ENCODE measurements around the gene LCP1.
"Not testable (repeated sequence)": the region's sequence is repeated elsewhere in the genome, so short reads cannot be mapped to it uniquely, and the experiment has no call there.

Gene LCP1

DNA sequence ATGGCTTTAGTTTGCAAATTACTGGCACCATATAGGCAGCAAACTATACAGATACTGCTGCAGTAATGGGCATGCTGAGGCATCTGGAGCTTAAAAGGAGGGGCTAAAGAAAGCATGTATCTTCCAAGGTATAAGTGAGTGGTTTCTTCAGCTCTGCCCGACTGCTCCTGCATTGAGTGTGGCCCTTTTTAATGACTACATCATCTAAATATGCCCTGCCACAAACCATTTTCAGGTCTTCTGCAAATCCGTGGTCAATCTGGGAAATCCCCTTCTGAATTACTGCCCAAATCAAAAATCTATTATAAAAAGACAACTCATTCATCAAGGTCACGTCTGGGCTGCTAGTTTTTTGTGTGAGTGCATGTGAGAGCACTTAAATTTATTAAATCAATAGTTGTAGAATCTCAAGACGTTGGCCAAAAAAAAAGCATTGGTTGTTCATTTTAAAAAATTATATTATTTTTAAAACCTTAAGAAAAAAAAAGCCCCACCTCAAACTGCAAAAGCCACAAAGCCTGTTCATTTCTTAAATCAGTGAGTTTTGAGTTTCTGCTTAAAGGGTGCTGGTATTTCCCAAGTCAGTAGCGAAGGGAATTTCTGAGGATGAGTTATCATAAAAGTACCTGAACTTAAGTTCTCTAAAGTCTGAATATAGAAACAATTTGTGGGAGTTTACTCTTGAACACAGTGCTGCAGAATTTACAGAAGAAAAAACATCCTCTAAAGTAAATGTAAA, 16.3 kb downstream of the LCP1 start:
- no peak overlapping the region for H3K4me3 ChIP-seq (ENCODE audit: low read length)
- H3K4me1 ChIP-seq (ENCODE audit: insufficient read depth, low read length): peaks cover 6% of the 10 kb centered on the region

DNA sequence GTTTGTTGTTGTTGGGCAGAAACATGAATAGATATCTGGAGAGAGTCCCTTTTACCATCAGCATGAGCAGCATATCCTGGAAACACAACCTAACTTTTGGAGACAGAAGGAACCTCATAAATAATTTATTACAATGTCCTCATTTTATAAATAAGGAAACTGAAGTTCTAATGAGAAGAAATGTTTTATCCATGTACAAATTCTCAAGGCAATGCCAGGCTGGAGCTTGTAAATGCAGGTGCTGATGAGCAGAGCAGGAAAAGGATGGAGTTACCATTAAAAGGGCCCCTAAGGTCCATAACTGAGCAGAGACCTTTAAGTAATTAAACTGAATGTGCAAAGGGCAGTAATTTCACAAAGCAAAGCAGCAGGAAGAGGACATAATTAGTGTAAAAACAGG, 17.3 kb downstream of the LCP1 start:
- H3K4me1 ChIP-seq (ENCODE audit: insufficient read depth, low read length): no peaks in the 10 kb centered on the region
- H3K27me3 ChIP-seq (ENCODE audit: insufficient read depth, low read length): peaks cover 6% of the 10 kb centered on the region
- H2AFZ ChIP-seq (ENCODE audit: low read depth, low read length): no peak overlapping the region
- no peaks in the 10 kb centered on the region for H3K9me3 ChIP-seq (ENCODE audit: low read length)
- no peak overlapping the region for H3K4me3 ChIP-seq (ENCODE audit: low read length)
- no peaks in the 10 kb centered on the region for H3K36me3 ChIP-seq (ENCODE audit: insufficient read depth, low read length)

More for the DNA sequence above, 16.3 kb downstream of the LCP1 start:
- peaks cover 13% of the 10 kb centered on the region for H3K27me3 ChIP-seq (ENCODE audit: insufficient read depth, low read length)
- H3K36me3 ChIP-seq (ENCODE audit: insufficient read depth, low read length): no peaks in the 10 kb centered on the region
- H3K9me3 ChIP-seq (ENCODE audit: low read length): no peaks in the 10 kb centered on the region
- H2AFZ ChIP-seq (ENCODE audit: low read depth, low read length): no peak overlapping the region

DNA sequence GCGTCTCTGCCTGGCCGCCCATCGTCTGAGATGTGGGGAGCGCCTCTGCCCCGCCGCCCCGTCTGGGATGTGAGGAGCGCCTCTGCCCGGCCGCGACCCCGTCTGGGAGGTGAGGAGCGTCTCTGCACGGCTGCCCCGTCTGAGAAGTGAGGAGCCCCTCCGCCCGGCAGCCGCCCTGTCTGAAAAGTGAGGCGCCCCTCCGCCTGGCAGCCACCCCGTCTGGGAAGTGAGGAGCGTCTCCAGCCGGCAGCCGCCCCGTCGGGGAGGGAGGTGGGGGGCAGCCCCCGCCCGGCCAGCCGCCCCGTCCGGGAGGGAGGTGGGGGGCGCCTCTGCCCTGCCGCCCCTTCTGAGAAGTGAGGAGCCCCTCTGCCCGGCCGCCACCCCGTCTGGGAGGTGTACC, 19.2 kb downstream of the LCP1 start:
- H3K9me3 ChIP-seq (ENCODE audit: low read length); H3K4me1 ChIP-seq (ENCODE audit: insufficient read depth, low read length); H3K27me3 ChIP-seq (ENCODE audit: insufficient read depth, low read length); H3K4me3 ChIP-seq (ENCODE audit: low read length); H3K36me3 ChIP-seq (ENCODE audit: insufficient read depth, low read length); H2AFZ ChIP-seq (ENCODE audit: low read depth, low read length): not testable (repeated sequence)

DNA sequence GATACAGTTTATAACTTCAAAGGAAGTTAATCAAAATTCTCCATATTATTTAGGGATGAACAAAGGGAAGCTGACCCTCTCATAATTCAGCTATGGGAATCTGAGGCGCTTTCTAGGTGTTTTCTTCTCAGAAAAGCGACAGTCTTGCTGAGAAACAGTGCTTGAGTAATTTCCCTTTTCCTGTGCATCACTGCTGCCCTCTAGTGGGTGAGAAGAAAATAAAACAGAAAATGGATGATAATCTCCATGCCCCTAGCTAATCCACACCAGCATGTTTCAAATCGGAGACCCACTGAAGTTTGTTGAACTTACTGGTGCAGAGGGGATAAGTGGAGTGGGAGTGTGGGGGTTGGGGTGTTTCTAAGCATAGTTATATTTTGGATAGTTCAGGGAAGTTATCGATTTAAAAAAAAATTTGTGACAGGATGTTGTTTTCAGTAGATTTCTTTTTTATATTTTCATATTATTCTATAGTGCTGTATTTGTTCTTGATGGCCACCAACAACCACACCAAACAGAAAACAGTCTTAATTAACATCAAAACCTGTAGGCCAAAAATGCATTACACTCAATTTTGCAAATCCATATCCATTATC, 21.4 kb downstream of the LCP1 start:
- Histone ChIP-seq H3K9me3 (ENCODE audit: low read length) (no peaks in the 10 kb centered on the region), H3K4me1 (ENCODE audit: insufficient read depth, low read length) (no peaks in the 10 kb centered on the region), H3K4me3 (ENCODE audit: low read length) (no peak overlapping the region), H3K36me3 (ENCODE audit: insufficient read depth, low read length) (no peaks in the 10 kb centered on the region), H2AFZ (ENCODE audit: low read depth, low read length) (no peak overlapping the region), H3K27me3 (ENCODE audit: insufficient read depth, low read length) (no peaks in the 10 kb centered on the region)

DNA sequence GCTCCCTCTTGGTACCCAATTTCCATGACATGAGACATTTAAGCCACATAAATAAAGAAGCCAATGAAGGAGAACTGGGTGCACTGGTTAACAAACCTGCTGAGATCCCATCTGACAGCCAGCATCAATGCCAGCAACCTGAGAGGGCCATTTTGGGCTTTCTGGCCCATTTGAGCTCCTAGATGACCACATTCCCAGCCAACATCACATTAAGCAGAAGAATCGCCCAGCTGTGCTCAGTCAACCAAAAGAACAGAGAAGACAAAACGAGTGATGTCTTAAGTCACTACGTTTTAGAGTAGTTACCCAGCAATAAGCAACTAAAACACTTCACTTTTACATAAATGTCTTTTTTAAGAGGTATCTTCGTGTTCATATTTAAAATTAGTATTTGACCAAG, 21.9 kb downstream of the LCP1 start:
- H3K36me3 ChIP-seq (ENCODE audit: insufficient read depth, low read length): no peaks in the 10 kb centered on the region
- H3K9me3 ChIP-seq (ENCODE audit: low read length): no peaks in the 10 kb centered on the region
- H3K4me1 ChIP-seq (ENCODE audit: insufficient read depth, low read length): no peaks in the 10 kb centered on the region
- no peak overlapping the region for H3K4me3 ChIP-seq (ENCODE audit: low read length)
- no peaks in the 10 kb centered on the region for H3K27me3 ChIP-seq (ENCODE audit: insufficient read depth, low read length)
- no peak overlapping the region for H2AFZ ChIP-seq (ENCODE audit: low read depth, low read length)

DNA sequence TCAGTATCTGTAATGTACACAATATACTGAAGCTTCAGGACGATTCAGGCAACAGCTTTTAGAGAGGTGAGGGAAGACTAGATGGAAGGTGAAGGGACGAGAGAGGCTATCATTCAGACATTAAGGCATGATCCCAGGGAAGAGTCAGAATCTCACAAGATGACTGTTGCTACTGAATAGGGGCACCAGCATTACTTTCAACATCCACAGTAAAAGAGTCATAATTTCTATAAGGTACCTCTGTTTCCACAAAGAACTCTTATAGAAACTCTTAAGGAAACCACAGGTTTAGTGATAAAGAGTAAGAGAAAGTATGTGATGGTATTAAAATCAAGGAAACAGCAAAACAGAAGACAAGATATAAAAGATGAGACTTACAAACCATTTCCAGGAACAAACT, 23.0 kb downstream of the LCP1 start:
- H2AFZ ChIP-seq (ENCODE audit: low read depth, low read length): no peak overlapping the region
- no peaks in the 10 kb centered on the region for H3K27me3 ChIP-seq (ENCODE audit: insufficient read depth, low read length)
- no peaks in the 10 kb centered on the region for H3K9me3 ChIP-seq (ENCODE audit: low read length)
- no peak overlapping the region for H3K4me3 ChIP-seq (ENCODE audit: low read length)
- H3K4me1 ChIP-seq (ENCODE audit: insufficient read depth, low read length): no peaks in the 10 kb centered on the region
- no peaks in the 10 kb centered on the region for H3K36me3 ChIP-seq (ENCODE audit: insufficient read depth, low read length)

DNA sequence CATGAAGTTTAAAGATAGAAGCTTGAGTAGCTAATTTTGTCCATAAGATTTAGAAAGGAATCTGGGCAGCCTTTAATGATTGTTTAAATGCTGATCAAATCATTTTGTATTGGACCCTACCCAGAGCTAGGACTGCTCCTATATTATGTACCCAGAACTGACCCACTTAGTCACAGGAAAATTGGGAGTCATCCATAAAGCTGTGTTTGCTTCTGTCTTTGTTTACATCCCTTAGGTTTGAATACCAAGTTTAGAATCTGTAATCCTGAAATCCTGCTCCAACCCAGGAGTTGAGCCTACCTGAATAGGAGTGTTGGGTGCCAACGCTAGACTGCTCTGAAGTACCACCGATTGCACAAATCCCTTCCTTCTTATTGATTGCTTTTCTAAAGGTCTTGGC, 23.8 kb downstream of the LCP1 start:
- Histone ChIP-seq H3K4me3 (ENCODE audit: low read length) (no peak overlapping the region), H3K36me3 (ENCODE audit: insufficient read depth, low read length) (no peaks in the 10 kb centered on the region), H3K9me3 (ENCODE audit: low read length) (no peaks in the 10 kb centered on the region), H3K4me1 (ENCODE audit: insufficient read depth, low read length) (no peaks in the 10 kb centered on the region), H2AFZ (ENCODE audit: low read depth, low read length) (no peak overlapping the region), H3K27me3 (ENCODE audit: insufficient read depth, low read length) (no peaks in the 10 kb centered on the region)

DNA sequence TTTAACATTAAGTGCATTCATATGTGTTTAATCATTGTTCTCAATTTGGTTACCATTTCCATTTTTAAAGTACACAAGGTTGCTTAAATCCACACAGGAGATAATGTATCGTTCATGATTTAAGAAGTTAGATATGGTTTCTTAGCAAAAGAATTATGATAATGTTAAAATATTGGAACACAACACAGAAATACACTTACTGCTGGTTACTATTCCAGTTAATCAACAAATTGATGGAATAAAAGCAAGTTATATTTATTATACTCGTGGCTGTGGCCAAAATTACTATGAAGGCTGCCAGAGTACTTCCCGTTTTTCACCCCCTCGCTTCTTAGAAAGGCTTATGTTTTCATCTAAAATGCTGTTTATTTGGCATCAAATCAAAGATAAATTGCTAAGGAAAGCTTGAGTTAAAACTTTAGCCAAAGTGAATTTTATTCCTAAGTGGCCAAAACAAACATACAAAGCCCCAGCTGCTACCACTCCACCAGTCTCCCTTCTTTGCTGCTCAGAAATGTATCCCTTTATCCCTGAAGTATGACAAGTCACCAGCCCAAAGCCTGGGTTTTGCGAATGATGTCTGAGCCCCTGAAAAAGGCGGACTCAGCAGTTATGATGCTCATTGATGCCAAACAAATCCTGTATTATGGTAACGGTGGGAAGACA, 27.7 kb downstream of the LCP1 start:
- H3K27me3 ChIP-seq (ENCODE audit: insufficient read depth, low read length): no peaks in the 10 kb centered on the region
- no peak overlapping the region for H2AFZ ChIP-seq (ENCODE audit: low read depth, low read length)
- H3K4me1 ChIP-seq (ENCODE audit: insufficient read depth, low read length): no peaks in the 10 kb centered on the region
- no peaks in the 10 kb centered on the region for H3K36me3 ChIP-seq (ENCODE audit: insufficient read depth, low read length)
- H3K4me3 ChIP-seq (ENCODE audit: low read length): no peak overlapping the region
- H3K9me3 ChIP-seq (ENCODE audit: low read length): no peaks in the 10 kb centered on the region

DNA sequence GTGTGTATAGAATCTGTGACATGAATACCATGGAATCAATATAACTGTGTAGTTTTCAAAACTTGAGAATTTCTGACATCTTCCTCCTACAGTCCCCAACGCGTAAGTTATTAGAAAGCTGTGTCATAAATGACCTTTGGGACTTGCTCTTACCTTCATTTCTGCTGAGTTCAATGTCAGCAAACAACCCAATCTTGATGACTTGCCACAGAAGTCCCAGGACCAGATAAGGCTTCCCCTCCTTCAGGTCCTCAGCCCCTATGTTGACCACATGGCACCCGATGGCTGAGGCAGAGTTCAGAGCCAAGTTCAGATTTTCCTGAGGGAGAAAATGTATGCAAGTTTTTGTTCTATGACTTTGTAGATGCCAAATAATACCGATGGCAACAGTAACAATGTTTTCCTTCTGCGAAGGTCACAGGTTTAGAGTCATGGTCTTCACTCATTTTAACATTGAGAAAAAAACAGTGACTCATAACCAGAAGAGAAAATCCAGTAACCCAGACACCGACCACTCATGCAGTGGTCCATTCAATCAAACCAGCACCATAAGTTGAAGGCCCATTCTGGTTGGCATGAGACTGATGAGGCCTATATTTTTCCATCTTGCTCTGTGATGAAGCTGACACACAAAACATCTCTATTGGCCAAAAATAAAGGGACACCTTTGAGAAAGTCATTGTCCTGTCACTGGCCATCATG, 29.2 kb downstream of the LCP1 start:
- Histone ChIP-seq H3K36me3 (ENCODE audit: insufficient read depth, low read length) (no peaks in the 10 kb centered on the region), H2AFZ (ENCODE audit: low read depth, low read length) (no peak overlapping the region), H3K4me1 (ENCODE audit: insufficient read depth, low read length) (no peaks in the 10 kb centered on the region), H3K9me3 (ENCODE audit: low read length) (no peaks in the 10 kb centered on the region), H3K4me3 (ENCODE audit: low read length) (no peak overlapping the region), H3K27me3 (ENCODE audit: insufficient read depth, low read length) (no peaks in the 10 kb centered on the region)

DNA sequence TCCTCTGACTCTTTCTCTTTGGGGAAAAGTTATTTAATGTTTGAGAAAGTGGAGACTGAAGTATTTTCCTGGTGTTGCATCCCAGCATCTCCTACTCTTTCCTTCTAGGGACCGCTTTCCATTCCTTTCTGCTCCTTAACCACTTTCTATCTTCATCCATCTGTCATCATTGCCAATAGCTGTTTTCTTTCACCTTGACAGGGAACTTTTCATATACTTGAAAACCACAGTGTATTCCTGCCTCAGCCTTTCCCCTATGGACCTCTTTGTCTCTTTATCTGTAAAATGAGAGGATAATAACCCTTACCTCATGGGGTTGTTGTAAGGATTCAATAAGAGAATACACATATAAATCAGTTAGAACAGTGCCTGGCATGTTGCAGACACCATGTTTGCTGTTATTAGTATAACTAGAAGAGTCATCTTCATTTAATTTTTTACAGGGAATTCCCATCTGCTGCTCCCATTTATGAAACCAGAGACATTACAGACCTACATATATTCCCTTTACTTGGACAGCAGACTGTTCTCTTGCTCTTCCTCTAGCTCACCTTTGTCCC, 31.8 kb downstream of the LCP1 start:
- Histone ChIP-seq H3K4me1 (ENCODE audit: insufficient read depth, low read length) (no peaks in the 10 kb centered on the region), H3K27me3 (ENCODE audit: insufficient read depth, low read length) (no peaks in the 10 kb centered on the region), H3K4me3 (ENCODE audit: low read length) (no peak overlapping the region), H3K9me3 (ENCODE audit: low read length) (no peaks in the 10 kb centered on the region), H2AFZ (ENCODE audit: low read depth, low read length) (no peak overlapping the region), H3K36me3 (ENCODE audit: insufficient read depth, low read length) (no peaks in the 10 kb centered on the region)

DNA sequence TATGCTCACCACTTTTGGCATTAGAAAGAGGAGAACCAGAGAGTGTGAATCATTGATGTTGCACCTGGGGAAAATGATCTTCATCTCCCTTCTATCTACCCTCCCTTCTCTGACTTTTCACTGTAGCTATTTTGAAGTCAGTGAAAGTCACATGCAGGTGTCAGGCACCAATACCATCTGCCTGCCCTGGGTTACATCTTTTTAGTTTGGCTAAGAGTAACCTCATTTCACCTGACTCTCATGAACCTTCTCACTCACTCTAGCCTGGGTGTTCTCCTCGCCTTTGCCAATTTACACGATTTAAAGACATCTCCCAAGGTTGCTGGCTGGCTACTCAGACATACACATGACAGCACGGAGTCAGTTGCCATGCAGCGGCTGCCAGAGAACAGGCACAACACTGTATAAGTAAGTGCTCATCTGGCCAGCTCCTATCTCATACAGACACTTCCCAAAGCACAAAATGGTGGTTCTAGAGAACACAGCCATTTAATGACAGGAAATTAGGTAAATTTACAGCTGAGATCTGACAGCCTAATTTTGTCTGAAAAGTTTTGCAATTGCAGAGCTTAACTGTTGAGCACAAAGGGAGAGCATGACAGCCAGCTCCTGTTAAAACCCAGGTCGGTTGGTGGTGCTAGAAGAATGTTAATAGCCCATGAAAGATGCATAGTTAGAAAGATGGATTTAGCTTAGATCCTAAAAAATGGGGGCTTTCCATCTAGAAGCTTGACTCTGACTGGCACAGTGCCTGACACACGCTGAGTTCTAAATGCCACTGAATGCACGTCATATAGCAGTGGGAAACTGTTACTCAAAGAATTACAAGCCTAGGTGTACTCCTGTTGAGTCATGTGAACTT, 32.5 kb downstream of the LCP1 start:
- H3K9me3 ChIP-seq (ENCODE audit: low read length): no peaks in the 10 kb centered on the region
- H3K36me3 ChIP-seq (ENCODE audit: insufficient read depth, low read length): no peaks in the 10 kb centered on the region
- H3K27me3 ChIP-seq (ENCODE audit: insufficient read depth, low read length): no peaks in the 10 kb centered on the region
- H2AFZ ChIP-seq (ENCODE audit: low read depth, low read length): no peak overlapping the region
- H3K4me3 ChIP-seq (ENCODE audit: low read length): no peak overlapping the region
- no peaks in the 10 kb centered on the region for H3K4me1 ChIP-seq (ENCODE audit: insufficient read depth, low read length)

DNA sequence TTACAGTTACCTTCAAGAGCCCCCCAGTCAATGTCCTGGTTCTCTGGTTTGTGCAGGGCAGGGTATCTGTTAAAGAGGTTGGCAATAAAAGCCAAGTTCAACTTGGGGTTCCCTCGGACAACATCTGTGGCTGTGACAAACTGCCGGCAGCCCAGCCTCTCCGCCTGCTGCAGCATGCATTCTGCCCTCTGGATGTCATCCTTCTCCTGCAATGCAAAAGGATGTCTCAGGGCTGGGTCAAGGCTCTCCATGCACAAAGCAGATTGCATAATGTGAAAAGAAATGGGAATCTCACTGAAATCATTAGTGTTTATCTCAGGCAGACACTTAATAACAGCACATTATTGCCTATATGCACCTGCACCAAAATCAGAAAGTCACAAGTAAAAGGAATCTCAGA, 35.1 kb downstream of the LCP1 start:
- Histone ChIP-seq H3K27me3 (ENCODE audit: insufficient read depth, low read length) (no peaks in the 10 kb centered on the region), H3K36me3 (ENCODE audit: insufficient read depth, low read length) (no peaks in the 10 kb centered on the region), H3K4me3 (ENCODE audit: low read length) (no peak overlapping the region), H3K9me3 (ENCODE audit: low read length) (no peaks in the 10 kb centered on the region), H3K4me1 (ENCODE audit: insufficient read depth, low read length) (no peaks in the 10 kb centered on the region), H2AFZ (ENCODE audit: low read depth, low read length) (no peak overlapping the region)

Measured in neuron (in vitro differentiated cells).